NOMO-1 treated with dmso at 0.1 percent for 144 hours (cell line): ENCODE results near the gene VPS51.
"Not testable (repeated sequence)": the region's sequence is repeated elsewhere in the genome, so short reads cannot be mapped to it uniquely, and the experiment has no call there.

Source experiments
- DNase-seq: peaks from one replicate; lab custom pipeline; 2025; ENCODE audit not compliant: unreplicated experiment; lab: John Stamatoyannopoulos, UW

VPS51 gene

DNA sequence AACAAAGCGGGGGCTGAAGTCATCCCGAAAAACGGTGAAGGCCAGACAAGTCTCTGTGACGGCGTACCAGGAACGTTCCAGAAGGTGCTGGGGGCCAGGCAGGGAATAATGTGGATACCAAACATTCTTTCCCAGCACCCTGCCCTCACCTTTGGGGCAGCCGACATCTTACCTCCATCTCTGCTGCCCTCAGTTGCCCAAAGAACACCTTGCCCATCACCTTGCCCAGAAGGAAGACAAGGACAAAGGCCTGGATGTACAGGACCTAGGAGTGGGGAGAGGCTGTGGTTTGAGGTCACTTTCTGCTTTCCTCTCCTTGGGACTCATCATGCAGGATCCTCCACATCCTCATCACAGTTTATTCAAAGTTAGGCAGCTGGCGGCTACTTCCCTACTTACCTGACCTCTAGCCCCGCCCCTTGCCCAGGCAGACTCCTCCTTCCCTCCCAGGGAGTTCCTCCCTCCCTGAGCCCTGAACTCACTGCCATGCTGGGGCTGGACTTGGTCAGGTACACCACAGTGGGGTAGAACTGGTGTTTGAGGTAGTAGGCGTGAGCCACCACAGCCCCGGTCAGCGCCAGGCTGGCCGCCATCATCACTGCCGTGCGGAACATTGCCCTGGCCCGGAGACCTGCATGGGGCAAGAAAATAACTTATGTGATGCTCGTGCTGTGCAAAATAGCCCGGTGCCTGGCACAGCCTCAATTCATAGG is 37.1 kb downstream of the VPS51 start:
- DNase-seq, result peak; percentile 72

DNA sequence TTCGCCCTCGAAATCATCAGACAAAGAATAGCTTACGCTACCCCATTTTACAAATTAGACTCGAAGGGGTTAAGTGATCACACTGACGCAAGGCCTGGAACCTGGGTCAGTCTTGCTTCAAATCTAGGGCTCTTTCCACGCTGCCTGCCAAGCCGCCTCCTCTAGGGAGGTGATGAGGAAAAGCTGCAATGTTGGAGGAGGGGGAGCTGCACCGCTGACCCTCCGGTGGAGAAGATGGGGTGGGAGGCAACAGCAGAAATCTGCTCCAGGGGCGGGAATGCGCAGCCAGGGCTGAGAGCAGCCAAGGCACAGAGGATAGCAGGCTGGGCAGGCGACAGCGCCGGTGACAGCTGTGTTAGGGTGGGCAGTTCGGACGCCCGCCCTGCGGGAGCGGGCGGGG is 37.7 kb downstream of the VPS51 start:
- DNase-seq, result no peak

DNA sequence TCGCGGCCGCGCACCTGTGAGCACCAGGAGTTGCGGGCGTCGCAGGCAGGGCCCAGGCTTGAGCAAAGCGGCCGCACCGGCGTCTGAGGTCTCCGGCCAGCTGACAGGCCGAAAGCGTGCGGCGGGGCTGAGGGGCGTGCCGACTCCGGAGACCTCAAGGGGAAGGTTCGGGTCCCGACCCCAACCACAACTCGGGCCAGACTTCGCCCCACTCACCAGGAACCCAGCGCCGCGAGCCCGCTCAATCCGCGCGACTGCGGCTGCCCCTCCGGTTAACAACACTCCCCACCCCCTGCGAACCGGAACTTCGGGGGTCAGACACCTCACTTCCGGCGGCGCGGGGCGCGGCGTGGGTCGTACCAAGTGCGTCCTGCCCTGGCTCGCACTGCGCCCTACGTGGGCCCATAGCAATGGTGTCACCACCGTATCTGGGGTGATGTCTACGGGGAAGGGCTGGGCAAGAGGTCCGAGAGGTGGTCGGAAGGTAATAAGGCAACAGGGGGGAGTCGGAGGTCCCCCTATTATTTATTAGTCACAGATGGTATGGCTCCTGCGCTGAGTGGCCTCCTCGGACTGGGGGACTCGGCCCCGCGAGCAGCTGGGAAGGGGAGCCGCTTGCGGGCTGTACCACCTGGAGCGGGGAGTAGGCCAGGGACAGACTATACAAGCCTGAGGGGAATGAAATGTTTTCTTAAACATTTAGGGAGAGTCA is 38.4 kb downstream of the VPS51 start, which contains the start of gene SYVN1:
SYVN1 (minus strand) TSS at position 280 of the 712 bp plus-strand sequence. CDS start 918 bp downstream, outside the sequence.
- DNase-seq, result peak; percentile 91

DNA sequence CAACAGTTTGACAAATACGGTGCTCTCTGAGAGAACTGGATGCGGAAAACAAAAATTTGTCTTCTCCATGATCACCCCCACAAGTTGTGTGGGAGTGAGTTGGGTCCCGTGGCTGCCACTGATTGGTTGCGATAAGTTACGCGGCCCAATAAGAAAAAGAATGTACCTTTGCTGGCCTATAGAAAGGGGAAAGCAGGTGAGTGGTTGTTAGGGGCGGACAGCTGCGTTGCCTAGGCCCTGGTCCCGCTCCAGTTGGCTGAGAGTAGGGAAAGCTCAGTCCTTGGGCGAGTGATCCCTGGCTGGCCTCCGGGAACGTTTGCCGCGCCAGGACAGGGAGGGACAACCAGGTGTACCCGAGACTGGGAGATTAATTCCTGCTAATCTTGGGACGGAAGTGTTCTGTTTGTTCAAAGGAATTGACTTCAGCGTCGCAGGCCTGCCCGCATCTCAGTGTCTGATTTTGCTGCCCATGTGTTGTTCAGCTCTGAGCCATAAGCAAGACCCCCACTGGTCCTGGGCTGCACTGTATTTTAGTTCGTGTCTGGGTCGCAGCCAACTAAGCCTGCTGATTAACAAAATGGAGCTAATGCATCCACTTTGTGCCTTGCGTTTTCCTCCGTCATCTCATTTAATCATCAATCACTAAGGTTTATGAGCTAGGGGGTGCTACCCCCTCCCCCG is 39.1 kb downstream of the VPS51 start:
- peak; percentile 95 for DNase-seq

DNA sequence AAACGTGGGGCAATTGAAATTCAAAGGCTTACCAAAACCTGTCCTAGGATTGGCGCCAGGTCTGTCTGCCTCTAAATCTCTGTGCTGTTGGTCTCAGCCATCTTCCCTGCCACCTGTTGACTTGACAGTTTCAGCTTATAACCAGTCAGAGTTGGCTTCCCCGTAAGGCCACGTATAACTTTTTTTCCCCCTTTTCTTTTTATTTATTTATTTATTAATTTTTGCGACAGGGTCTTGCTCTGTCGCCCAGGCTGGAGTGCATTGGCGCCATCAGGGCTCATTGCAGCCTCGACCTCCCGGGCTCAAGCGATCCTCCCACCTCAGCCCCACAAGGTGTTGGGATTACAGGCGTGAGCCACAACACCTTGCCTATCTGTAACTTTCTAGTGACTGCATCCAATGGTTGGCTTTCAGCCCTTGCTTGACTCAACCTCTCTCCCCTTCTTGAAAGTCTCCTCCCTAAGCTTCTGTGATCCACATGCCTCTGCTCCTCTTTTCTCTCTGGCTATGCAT is 39.7 kb downstream of the VPS51 start:
- DNase-seq, result no peak

DNA sequence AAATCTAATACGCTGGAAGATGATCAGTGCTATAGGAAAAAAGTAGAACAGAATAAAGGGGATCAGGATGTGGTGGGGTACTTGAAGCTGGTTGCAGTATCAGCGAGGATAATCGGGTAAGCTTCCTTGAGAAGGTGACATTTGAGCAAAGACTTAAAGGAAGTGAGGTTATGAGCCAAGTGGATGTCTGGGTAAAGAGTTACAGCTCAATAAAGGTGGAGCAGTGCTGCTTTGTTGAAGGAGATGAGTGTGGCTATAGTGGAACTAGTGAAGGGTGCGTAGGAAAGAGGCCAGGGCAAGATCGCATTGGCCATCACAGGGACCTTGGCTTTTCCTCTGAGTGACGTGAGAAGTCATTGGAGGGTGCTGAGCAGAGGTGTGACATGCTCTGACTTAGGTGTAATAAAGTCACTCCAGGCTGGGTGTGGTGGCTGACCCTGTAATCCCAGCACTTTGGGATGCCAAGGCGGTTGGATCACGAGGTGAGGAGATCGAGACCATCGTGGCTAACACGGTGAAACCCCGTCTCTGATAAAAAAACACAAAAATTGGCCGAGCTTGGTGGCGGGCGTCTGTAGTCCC is 40.6 kb downstream of the VPS51 start:
- DNase-seq, result no peak

DNA sequence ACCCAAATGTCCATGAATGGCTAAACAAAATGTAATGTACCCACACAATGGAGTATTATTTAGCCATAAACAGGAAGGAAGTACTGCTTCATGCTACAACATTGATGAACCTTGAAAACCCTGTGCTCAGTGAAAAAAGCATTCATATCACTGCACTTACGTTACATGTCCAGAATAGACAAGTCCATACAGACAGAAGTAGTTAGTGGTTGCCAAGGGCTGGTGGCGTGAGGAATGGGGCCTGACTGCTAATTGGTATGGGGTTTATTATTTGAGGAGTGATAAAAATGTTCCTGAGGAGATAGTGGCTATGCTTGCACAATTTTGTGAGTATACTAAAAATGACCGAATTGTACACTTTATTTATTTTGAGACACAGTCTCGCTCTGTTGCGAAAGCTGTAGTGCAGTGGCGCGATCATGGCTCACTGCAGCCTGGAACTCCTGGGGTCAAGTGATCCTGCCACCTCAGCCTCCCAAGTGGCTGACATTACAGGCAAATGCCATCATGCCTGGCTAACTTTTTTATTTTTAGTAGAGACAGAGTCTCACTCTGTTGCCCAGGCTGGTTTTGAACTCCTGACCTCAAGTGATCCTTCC is 46.0 kb downstream of the VPS51 start:
- no peak for DNase-seq

DNA sequence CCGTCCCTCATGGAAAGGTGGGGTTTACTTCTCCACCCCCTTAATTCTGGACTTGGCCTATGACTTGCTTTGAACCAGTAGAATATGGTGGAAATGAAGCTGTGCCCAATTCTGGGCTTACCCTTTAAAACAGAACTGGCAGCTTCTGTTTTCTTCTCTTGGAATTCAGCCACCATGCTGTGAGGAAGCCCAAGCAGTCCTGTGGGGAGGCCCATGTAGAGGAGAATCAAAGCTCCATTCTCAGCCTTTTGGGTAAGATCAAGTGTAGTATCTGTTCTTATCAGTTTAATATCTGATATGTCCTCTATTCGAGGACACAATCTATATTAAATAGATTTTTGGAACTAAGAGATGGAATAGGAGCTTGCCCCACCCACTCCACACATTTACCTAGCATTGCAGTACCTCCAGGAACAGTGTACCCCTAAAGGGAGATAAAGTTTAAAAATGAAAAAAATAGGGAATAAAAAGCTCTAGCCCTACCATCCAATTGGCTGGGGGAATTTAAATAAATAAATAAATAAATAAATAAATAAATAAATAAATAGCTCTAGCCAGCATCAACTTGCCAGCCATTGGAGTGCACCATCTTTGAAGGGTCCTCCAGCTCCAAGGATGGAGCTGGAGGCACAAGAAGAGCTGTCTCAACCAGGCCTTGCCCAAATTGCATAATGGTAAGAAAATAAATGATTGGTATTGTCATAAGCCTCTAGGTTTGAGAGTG is 51.5 kb downstream of the VPS51 start:
- no peak for DNase-seq

DNA sequence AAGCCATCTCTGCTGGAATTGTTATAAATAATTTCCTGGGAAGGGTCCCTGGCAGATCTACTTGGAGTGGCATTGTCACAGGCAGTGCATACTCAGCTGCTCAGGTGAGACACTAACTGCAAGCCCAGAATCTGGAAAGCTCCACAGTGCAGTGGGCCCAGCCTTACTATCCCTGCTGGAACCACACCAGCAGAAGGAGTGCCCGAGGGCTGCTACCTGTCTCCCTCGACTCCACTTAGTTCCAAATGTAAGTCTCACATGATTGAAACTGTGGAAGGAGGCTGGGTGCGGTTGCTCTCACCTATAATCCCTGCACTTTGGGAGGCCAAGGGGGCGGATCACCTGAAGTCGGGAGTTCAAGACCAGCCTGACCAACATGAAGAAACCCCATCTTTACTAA is 52.6 kb downstream of the VPS51 start:
- no peak for DNase-seq

DNA sequence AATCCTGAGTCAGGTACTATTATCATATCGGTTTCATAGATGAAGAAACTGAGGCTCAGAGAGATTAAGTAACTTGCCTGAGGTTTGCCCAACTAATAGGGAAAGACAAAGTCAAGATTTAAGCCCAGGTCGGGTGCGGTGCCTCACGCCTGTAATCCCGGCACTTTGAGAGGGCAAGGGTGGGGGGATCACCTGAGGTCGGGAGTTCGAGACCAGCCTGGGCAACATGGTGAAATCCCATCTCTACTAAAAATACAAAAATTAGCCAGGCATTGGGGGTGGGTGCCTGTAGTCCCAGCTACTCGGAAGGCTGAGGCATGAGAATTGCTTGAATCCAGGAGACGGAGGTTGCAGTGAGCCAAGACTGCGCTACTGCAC is 54.1 kb downstream of the VPS51 start:
- DNase-seq, result not testable (repeated sequence)

DNA sequence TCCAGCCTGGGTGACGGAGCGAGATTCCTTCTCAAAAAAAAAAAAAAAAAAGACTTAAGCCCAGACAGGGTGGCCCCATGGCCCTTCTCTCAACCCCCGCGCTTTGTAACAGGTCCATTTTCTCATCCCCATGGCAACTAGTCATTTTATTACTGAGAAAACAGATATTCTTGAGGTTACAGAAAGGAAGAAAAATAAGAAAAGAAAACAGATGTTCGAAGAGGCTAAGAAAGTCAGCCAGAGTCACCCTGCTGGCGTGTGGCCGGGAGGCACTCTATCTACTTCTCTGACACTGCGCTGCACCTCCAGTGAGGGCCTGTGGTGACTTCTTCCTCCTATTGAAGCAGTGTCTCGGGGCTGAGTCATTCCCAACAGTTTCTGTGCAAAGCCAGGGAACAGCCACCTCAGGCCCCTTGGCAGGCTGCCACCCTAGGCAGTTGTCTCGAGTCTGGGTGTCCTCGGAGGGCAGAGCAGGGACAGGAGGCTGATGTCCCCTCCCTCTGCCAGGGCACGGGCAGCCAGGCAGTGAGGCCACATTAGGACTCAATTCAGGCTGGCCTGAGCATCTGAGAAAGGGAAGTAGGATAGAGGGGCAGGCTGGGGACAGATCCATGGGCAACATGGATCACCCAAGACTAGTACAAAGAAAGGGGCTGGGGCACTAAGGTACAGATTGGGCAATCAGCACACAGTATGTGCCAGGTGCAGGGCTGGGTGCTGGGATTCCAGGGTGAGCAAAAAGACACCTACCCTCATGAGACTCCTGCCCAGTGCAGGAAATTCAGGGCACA is 54.7 kb downstream of the VPS51 start:
- DNase-seq, result peak; percentile 78

DNA sequence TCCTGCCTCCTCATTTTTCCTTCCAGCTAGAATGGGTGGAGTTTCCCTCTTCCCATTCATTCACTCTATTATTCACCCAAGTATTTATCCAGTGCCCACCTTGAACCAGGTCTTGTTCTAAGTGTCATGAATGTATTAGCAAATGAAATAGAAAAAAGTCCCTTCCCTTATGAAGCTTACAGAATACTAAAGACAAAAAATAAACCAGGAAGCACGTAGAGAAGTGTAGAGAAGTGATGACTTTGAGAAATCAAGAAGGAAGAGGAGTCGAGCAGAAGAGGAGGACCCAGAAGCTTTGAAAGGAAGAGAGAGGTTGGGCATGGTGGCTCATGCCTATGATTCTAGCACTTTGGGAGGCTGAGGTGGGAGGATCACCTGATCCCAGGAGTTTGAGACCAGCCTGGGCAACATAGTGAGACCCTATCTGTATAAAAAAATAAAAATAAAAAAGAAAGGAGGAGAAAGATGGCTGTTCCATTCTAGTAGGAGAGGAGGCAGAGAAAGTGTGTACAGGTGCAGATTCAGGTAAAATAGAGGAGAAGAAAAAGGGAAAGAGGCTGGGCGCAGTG is 55.4 kb downstream of the VPS51 start:
- no peak for DNase-seq

DNA sequence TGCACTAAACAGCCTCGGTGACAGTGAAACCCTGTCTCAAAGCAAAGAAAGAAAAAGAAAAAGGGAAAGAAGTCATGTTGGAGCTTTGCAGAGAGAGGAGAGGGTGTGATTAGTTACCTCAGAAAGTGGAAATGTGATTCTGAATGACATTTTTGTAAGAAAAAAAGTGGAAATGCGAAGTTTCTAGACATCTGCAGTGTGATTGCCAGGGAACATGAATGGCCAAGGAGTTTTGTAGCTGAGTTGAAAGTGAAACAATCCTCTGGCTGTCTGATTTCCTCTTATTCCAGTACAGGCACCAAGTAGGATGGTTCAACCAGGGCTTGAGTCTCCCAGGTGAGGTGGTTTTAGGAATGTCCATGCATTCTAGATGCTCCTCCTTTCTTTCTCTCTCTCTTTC is 56.1 kb downstream of the VPS51 start:
- DNase-seq, result no peak

DNA sequence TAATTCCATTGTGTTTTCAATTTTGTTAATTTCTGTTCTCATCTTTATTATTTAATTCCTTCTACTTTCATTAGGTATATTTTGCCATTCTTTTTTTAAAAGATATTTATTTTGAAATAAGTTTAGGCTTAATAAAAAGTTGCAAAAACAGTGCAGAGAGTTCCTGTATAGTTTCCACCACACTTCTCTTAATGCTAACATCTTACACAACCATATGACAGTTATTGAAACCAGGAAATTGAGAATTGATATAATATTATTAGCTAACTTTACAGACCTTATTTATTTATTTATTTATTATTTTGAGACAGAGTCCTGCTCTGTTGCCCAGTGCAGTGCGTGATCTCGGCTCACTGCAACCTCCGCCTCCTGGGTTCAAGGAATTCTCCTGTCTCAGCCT is 60.2 kb downstream of the VPS51 start:
- DNase-seq, result no peak

DNA sequence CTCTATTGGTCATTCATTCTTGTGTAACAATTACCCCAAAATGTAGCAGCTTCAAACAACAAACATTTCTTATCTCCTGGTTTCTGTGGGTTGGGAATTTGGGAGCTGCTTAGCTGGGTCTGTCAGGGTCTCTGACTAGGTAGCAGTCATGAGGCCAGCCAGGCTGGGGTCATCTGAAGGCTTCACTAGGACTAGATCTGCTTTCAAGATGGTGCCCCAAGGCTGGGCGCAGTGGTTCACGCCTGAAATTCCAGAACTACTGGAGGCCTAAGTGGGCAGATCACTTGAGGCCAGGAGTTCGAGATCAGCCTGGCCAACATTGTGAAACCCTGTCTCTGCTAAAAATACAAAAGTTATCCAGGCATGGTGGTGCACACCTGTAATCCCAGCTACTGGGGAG is 60.9 kb downstream of the VPS51 start:
- DNase-seq, result no peak

DNA sequence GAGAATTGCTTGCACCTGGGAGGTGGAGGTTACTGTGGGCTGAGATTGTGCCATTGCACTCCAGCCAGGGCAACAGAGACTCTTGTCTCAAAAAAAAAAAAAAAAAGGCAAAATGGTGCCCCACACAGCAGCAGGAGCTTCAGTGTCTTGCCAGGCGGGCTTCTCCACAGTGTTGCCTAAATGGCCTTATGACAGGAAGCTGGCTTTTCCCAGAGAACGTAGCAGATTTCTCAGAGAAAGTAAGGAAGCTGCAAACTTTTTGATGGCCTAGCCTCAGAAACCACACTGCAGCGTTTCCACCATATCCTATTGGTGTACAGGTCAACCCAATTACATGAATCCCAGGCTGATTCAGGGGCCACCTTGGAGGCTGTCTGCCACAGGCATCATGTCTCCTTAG is 61.3 kb downstream of the VPS51 start:
- DNase-seq, result no peak

DNA sequence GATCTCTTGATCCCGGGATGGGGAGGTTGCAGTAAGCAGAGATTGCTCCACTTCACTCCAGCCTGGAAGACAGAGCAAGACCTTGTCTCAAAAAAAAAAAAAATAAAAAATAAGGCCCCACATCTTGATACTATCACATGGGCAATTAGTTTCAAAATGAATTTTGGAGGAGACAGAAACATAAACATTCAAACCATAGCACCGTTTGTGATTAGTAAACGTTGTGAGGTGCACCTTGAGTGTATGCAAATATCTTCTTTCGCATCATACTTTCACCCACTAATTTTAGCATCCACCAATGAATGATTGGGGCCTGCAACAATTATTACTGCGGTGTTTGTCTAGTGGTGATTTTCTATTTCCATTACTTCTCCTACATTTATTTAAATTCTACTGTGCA is 63.0 kb downstream of the VPS51 start:
- no peak for DNase-seq

DNA sequence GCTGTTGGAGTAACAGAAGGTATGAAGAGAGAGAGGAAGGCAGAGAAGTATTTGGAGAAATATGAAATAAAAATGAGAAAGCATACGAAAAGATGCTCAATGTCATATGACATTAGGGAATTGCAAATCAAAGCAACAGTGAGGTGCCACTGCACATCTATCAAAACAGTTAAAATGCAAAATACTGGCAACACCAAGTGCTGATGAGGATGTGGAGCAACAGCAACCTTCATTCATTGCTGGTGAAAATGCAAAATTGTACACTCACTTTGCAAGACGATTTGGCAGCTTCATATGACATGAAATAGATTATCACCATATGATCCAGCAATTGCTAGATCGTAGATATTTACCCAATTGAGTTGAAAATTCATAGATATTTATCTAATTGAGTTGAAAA is 64.6 kb downstream of the VPS51 start:
- no peak for DNase-seq
